SK-N-SH (cell line): ENCODE measurements around the gene PAOX.

ENCODE experiments used
- CTCF ChIP-seq: fragments of 200-600 bp; sonication (generic); IDR thresholded peaks from 2 replicates; pipeline ENCODE4 v1.6.1; 2017; ENCODE audit warnings: antibody characterized with exemption, mild to moderate bottlenecking, moderate library complexity
- EP300 ChIP-seq, 2 experiments: IDR thresholded peaks; 2 replicates each; pipeline versions ENCODE4 v1.4.0 to v1.6.1; 2012; ENCODE audit warnings: borderline replicate concordance in 1 of 2, low read depth in 1 of 2, low read length in 1 of 2
- FOXJ3 ChIP-seq: sonication (generic); formaldehyde crosslinking; IDR thresholded peaks from 2 replicates; pipeline ENCODE4 v1.5.1; 2020; ENCODE audit warnings: mild to moderate bottlenecking, missing genetic modification reagents
- GATA2 ChIP-seq: sonication (generic); formaldehyde crosslinking; IDR thresholded peaks from 2 replicates; pipeline ENCODE4 v1.5.0; 2020; ENCODE audit warnings: mild to moderate bottlenecking, missing genetic modification reagents
- JUND ChIP-seq: IDR thresholded peaks from 2 replicates; pipeline ENCODE4 v1.4.0; 2012
- MAX ChIP-seq: IDR thresholded peaks from 2 replicates; pipeline ENCODE4 v1.4.0; 2012; ENCODE audit warnings: low read depth
- RCOR1 ChIP-seq: fragments of 150-350 bp; IDR thresholded peaks from 2 replicates; pipeline ENCODE4 v1.6.1; 2017; ENCODE audit warnings: antibody characterized with exemption, low read length
- REST ChIP-seq: IDR thresholded peaks from 2 replicates; pipeline ENCODE4 v1.6.1; 2012; ENCODE audit warnings: mild to moderate bottlenecking, low read depth, low read length, moderate library complexity
- SMC3 ChIP-seq: IDR thresholded peaks from 2 replicates; pipeline ENCODE4 v1.6.1; 2012; ENCODE audit warnings: low read depth, low read length, improper control_type of control experiment
- USF2 ChIP-seq: fragments of 150-350 bp; IDR thresholded peaks from 2 replicates; pipeline ENCODE4 v1.6.1; 2017; ENCODE audit warnings: antibody characterized with exemption, low read length, low read depth, borderline replicate concordance

GRCh38 chr10:133377025-133377817, 1.8 kb upstream of the PAOX start:
- no peak for TF ChIP-seq CTCF
- TF ChIP-seq MAX = no peak
- no peak for TF ChIP-seq REST
- TF ChIP-seq JUND = no peak
- TF ChIP-seq SMC3 = no peak
- TF ChIP-seq RCOR1 = no peak
- no peak for TF ChIP-seq FOXJ3 (CRISPR knock-in tag)
- TF ChIP-seq USF2 = no peak
- no peak for TF ChIP-seq GATA2 (CRISPR knock-in tag)
- no peak for TF ChIP-seq EP300 (IDR thresholded peaks at IDR 0.05; ENCODE audit: borderline replicate concordance in 1 of 2, low read depth in 1 of 2, low read length in 1 of 2)
